Stomach (tissue), 4 donors: ENCODE data around the gene SYNE4.

Source experiments
- CTCF ChIP-seq, 7 experiments: fragments of 450-650 bp in 4 of 7; fragments of 200-600 bp in 3 of 7; sonication (generic) in 3 of 7; IDR thresholded peaks; one replicate each; pipeline ENCODE4 v1.5.1; 2016 to 2019; ENCODE audit warnings: antibody characterized with exemption in 7 of 7, control low read depth in 2 of 7, mild to moderate bottlenecking in 1 of 7
- EP300 ChIP-seq: sonication (generic); formaldehyde crosslinking; IDR thresholded peaks from one replicate; pipeline ENCODE4 v1.6.1; 2017; ENCODE audit warnings: antibody characterized with exemption
- POLR2A ChIP-seq, 4 donors: fragments of 450-650 bp; IDR thresholded peaks; one replicate each; pipeline ENCODE4 v1.6.1; 2016; ENCODE audit warnings: antibody characterized with exemption in 4 of 4, control low read depth in 2 of 4, mild to moderate bottlenecking in 1 of 4, moderate library complexity in 1 of 4

GRCh38 chr19:36041831-36042230 is 33.2 kb upstream of the SYNE4 start:
- TF ChIP-seq CTCF (IDR thresholded peaks at IDR 0.05) (no peak), EP300 (no peak), POLR2A (IDR thresholded peaks at IDR 0.05) (no peak)
